Measurements from ENCODE around the gene ACSS1. TPM values are rescaled to one million over a fixed set of nuclear protein-coding genes. Genes with fewer than 3 reads are reported as not detected.

The ACSS1 gene
- total RNA-seq, 4 donors from 2014 or later, result 5.8 to 23.5 (median 11.1) TPM

GRCh38 chr20:24979036-24979960 is 78.6 kb downstream of the ACSS1 start:
- no peaks in the 10 kb centered on the region for H3K27me3 ChIP-seq
- TF ChIP-seq POLR2A (IDR thresholded peaks at IDR 0.05), result no peak
- TF ChIP-seq CTCF (IDR thresholded peaks at IDR 0.05), result no peak
- peaks cover 0 to 83% (median 5%) of the 10 kb centered on the region in 3 donors for H3K36me3 ChIP-seq
- peaks cover 0 to 4% (median 3%) of the 10 kb centered on the region in 3 donors for H3K9me3 ChIP-seq
- 89 to 96% methylated on average over 15 of the region's 15 CpGs for WGBS, 2 donors
- peak overlapping the region in 1 of 4 donors; percentile 17 for H3K27ac ChIP-seq
- H3K4me3 ChIP-seq, result no peak overlapping the region
- intact Hi-C loops (cut with DNase I), result no loop called here
- H3K4me1 ChIP-seq, result peaks cover 0 to 3% (median 0%) of the 10 kb centered on the region in 3 donors
- no peak for DNase-seq

GRCh38 chr20:24978513-24978912 is 79.4 kb downstream of the ACSS1 start:
- Histone ChIP-seq H3K27me3 (no peaks in the 10 kb centered on the region), H3K4me1 (peaks cover 0 to 3% (median 0%) of the 10 kb centered on the region in 3 donors), H3K27ac (peak overlapping the region in 1 of 4 donors; percentile 45), H3K9me3 (peaks cover 0 to 4% (median 3%) of the 10 kb centered on the region in 3 donors), H3K36me3 (peaks cover 0 to 88% (median 5%) of the 10 kb centered on the region in 3 donors), H3K4me3 (no peak overlapping the region)
- intact Hi-C loops (cut with DNase I), result no loop called here
- 80 to 100% methylated on average over 1 to 4 of the region's 8 CpGs for WGBS, 2 donors
- TF ChIP-seq CTCF (IDR thresholded peaks at IDR 0.05), result no peak
- TF ChIP-seq POLR2A (IDR thresholded peaks at IDR 0.05), result no peak
- no peak for DNase-seq

GRCh38 chr20:24977797-24978196 is 80.1 kb downstream of the ACSS1 start:
- no peak for TF ChIP-seq CTCF (IDR thresholded peaks at IDR 0.05)
- no peak for TF ChIP-seq POLR2A (IDR thresholded peaks at IDR 0.05)
- Histone ChIP-seq H3K27me3 (no peaks in the 10 kb centered on the region), H3K4me3 (no peak overlapping the region), H3K27ac (peak overlapping the region in 1 of 4 donors; percentile 45), H3K36me3 (peaks cover 0 to 89% (median 5%) of the 10 kb centered on the region in 3 donors), H3K4me1 (peaks cover 0 to 3% (median 0%) of the 10 kb centered on the region in 3 donors), H3K9me3 (peaks cover 0 to 4% (median 3%) of the 10 kb centered on the region in 3 donors)
- DNase-seq, result no peak
- 78 to 97% methylated on average over 3 of the region's 3 CpGs for WGBS, 2 donors
- intact Hi-C loops (cut with DNase I), result no loop called here

- peaks cover 4 to 89% (median 10%) of the 10 kb centered on the region in 3 donors for H3K36me3 ChIP-seq
- H3K4me3 ChIP-seq, result no peak overlapping the region
- H3K4me1 ChIP-seq, result peaks cover 0 to 3% (median 0%) of the 10 kb centered on the region in 3 donors
- intact Hi-C loops (cut with DNase I), result no loop called here
- H3K27ac ChIP-seq, result peak overlapping the region in 1 of 4 donors; percentile 45
- DNase-seq, result no peak
- no peaks in the 10 kb centered on the region for H3K27me3 ChIP-seq
- TF ChIP-seq POLR2A (IDR thresholded peaks at IDR 0.05), result no peak
- no peak for TF ChIP-seq CTCF (IDR thresholded peaks at IDR 0.05)
- 100% methylated on average over 1 of the region's 1 CpG; no CpG with 5 or more reads in 1 of the 2 donors for WGBS, 2 donors
- H3K9me3 ChIP-seq, result peaks cover 0 to 4% (median 3%) of the 10 kb centered on the region in 3 donors
Measured at GRCh38 chr20:24977336-24977735, 80.6 kb downstream of the ACSS1 start.

- TF ChIP-seq CTCF (IDR thresholded peaks at IDR 0.05), result no peak
- no peak for TF ChIP-seq POLR2A (IDR thresholded peaks at IDR 0.05)
- H3K9me3 ChIP-seq, result peaks cover 0 to 3% (median 0%) of the 10 kb centered on the region in 3 donors
- H3K27ac ChIP-seq, result no peak overlapping the region
- no peak for DNase-seq
- intact Hi-C loops (cut with DNase I), result no loop called here
- H3K36me3 ChIP-seq, result peaks cover 11 to 89% (median 21%) of the 10 kb centered on the region in 3 donors
- no peak overlapping the region for H3K4me3 ChIP-seq
- H3K27me3 ChIP-seq, result no peaks in the 10 kb centered on the region
- 100% methylated on average over 1 of the region's 2 CpGs; no CpG with 5 or more reads in 1 of the 2 donors for WGBS, 2 donors
- no peaks in the 10 kb centered on the region for H3K4me1 ChIP-seq
Measured at GRCh38 chr20:24972341-24972740, 85.6 kb downstream of the ACSS1 start.
